Measurements from ENCODE around the gene RHBDD1. TPM values are rescaled to one million over a fixed set of nuclear protein-coding genes. Genes with fewer than 3 reads are reported as not detected.

The RHBDD1 gene
- total RNA-seq, 1 experiment from 2014 or later = 28.0 TPM

DNA sequence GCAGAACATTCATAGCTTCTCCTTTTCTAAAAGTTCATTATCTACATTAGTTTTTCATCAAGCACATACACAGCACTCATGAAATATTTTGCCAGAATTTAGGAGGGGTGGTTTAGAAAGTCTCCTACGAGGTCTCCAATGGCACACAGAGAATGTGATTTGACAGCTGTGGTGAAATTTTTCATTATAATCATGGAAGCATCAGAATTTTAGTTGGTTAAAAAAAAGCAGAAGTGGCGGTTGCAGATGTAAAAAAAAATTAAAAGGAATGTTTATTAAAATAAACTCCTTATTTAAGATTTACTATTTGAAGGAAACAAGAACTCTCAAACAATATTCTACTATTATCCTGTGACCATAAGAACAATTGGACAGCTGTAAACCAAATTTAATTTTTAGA, 10.8 kb upstream of the RHBDD1 start:
- Histone ChIP-seq H3K27ac (ENCODE audit: low read depth, low read length, poor library complexity, severe bottlenecking) (no peak overlapping the region), H3K4me3 (ENCODE audit: low read depth, low read length, poor library complexity, severe bottlenecking) (no peak overlapping the region), H3K27me3 (replicated peaks; ENCODE audit: insufficient read depth, low read depth, low read length, poor library complexity) (no peaks in the 10 kb centered on the region), H3K36me3 (ENCODE audit: insufficient read depth, low read length, poor library complexity, severe bottlenecking) (no peaks in the 10 kb centered on the region), H3K9me3 (ENCODE audit: low read depth, low read length, poor library complexity, severe bottlenecking) (no peaks in the 10 kb centered on the region), H3K4me1 (ENCODE audit: insufficient read depth, low read length, poor library complexity, severe bottlenecking) (no peaks in the 10 kb centered on the region)
- ChIA-PET CTCF (no interaction called here), POLR2A (ENCODE audit: low non-redundant PET) (interaction anchor here (0.5 kb wide), 1 partner anchor 228 kb away, joined by 7 read pairs; no protein-coding TSS in a partner anchor)
- no peak for DNase-seq (ENCODE audit: low spot score)
- BruUV-seq (replicated peaks) = no TSS peak
- TF ChIP-seq EZH2 (IDR thresholded peaks at IDR 0.05; ENCODE audit: borderline replicate concordance, low read depth, low read length, poor library complexity, severe bottlenecking) = no peak
- TF ChIP-seq, protein P1, sequence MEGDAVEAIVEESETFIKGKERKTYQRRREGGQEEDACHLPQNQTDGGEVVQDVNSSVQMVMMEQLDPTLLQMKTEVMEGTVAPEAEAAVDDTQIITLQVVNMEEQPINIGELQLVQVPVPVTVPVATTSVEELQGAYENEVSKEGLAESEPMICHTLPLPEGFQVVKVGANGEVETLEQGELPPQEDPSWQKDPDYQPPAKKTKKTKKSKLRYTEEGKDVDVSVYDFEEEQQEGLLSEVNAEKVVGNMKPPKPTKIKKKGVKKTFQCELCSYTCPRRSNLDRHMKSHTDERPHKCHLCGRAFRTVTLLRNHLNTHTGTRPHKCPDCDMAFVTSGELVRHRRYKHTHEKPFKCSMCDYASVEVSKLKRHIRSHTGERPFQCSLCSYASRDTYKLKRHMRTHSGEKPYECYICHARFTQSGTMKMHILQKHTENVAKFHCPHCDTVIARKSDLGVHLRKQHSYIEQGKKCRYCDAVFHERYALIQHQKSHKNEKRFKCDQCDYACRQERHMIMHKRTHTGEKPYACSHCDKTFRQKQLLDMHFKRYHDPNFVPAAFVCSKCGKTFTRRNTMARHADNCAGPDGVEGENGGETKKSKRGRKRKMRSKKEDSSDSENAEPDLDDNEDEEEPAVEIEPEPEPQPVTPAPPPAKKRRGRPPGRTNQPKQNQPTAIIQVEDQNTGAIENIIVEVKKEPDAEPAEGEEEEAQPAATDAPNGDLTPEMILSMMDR (conservative IDR thresholded peaks at IDR 0.05; ENCODE audit: low read depth, low read length) = no peak
- intact Hi-C loops (cut with micrococcal nuclease; ENCODE audit: unreplicated experiment) = no loop called here

DNA sequence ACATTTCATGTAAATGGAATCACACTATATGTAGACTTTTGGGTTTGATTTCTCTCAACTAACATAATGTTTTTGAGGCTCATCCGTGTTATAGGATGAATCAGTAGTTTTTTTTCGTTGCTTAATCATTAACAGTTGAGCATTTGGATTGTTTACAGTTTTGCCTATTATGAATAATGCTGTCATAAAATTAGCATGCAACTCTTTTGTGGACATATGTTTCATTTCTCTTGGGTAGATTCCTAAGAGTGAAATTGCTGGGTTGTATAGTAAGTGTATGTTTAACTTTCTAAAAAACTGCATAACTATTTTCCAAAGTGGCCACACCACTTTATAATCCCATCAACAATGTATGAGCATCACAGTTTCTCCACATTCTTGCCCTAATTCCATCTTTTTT, 7.7 kb upstream of the RHBDD1 start:
- Histone ChIP-seq H3K4me1 (ENCODE audit: insufficient read depth, low read length, poor library complexity, severe bottlenecking) (no peaks in the 10 kb centered on the region), H3K9me3 (ENCODE audit: low read depth, low read length, poor library complexity, severe bottlenecking) (no peaks in the 10 kb centered on the region), H3K36me3 (ENCODE audit: insufficient read depth, low read length, poor library complexity, severe bottlenecking) (no peaks in the 10 kb centered on the region), H3K4me3 (ENCODE audit: low read depth, low read length, poor library complexity, severe bottlenecking) (no peak overlapping the region), H3K27ac (ENCODE audit: low read depth, low read length, poor library complexity, severe bottlenecking) (no peak overlapping the region), H3K27me3 (replicated peaks; ENCODE audit: insufficient read depth, low read depth, low read length, poor library complexity) (no peaks in the 10 kb centered on the region)
- intact Hi-C loops (cut with micrococcal nuclease; ENCODE audit: unreplicated experiment) = no loop called here
- POLR2A ChIA-PET (ENCODE audit: low non-redundant PET) = no interaction called here
- DNase-seq (ENCODE audit: low spot score) = no peak
- BruUV-seq (replicated peaks) = no TSS peak
- TF ChIP-seq, protein P1 (conservative IDR thresholded peaks at IDR 0.05; ENCODE audit: low read depth, low read length) = no peak
- no peak for TF ChIP-seq EZH2 (IDR thresholded peaks at IDR 0.05; ENCODE audit: borderline replicate concordance, low read depth, low read length, poor library complexity, severe bottlenecking)
- CTCF ChIA-PET = no interaction called here

DNA sequence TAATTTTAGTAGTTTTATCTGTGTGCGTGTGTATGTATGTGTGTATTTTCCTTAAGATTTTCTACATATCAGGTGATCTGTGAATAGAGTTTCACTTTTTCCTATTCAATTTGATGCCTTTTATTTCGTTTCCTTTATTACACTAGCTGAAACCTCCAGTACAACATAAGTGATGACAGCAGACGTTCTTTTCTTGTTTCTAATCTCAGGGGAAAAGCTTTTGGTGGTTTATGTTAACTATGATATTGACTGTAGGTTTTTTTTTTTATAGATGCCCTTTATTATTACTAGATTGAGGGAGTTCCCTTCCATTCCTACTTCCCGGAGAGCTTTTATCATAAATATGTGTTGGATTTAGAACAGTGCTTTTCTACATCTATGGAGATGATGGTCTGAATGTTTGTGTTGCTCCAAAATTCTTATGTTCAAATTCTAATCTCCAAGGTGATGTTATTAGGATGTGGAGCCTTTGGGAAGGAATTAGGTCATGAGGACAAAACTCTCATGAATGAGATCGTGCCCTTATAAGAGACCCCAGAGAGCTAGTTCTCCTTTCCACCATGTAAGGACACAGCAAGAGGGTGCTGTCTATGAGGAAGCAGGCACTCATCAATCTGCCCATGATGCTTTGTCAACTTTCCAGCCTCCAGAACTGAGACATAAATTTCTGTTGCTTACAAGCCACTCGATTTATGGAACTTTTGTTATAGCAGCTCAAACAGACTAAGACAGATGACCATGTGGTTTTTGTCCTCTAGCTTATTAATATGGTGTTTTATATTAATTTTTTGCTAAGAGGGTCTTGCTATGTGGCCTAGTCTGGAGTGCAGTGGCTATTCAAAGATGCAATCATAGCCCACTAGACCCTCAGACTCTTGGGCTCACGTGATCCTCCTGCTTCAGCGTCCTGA, 5.9 kb upstream of the RHBDD1 start:
- no peak overlapping the region for H3K4me3 ChIP-seq (ENCODE audit: low read depth, low read length, poor library complexity, severe bottlenecking)
- no peaks in the 10 kb centered on the region for H3K36me3 ChIP-seq (ENCODE audit: insufficient read depth, low read length, poor library complexity, severe bottlenecking)
- no TSS peak for BruUV-seq (replicated peaks)
- no peaks in the 10 kb centered on the region for H3K4me1 ChIP-seq (ENCODE audit: insufficient read depth, low read length, poor library complexity, severe bottlenecking)
- H3K9me3 ChIP-seq (ENCODE audit: low read depth, low read length, poor library complexity, severe bottlenecking) = no peaks in the 10 kb centered on the region
- TF ChIP-seq, protein P1 (conservative IDR thresholded peaks at IDR 0.05; ENCODE audit: low read depth, low read length) = no peak
- no peak for TF ChIP-seq EZH2 (IDR thresholded peaks at IDR 0.05; ENCODE audit: borderline replicate concordance, low read depth, low read length, poor library complexity, severe bottlenecking)
- DNase-seq (ENCODE audit: low spot score) = no peak
- intact Hi-C loops (cut with micrococcal nuclease; ENCODE audit: unreplicated experiment) = no loop called here
- H3K27ac ChIP-seq (ENCODE audit: low read depth, low read length, poor library complexity, severe bottlenecking) = no peak overlapping the region
- no peaks in the 10 kb centered on the region for H3K27me3 ChIP-seq (replicated peaks; ENCODE audit: insufficient read depth, low read depth, low read length, poor library complexity)
- CTCF ChIA-PET = interaction anchor here (0.6 kb wide), 2 partner anchors 28 to 1164 kb away, joined by 3 to 6 read pairs; no protein-coding TSS in a partner anchor
- POLR2A ChIA-PET (ENCODE audit: low non-redundant PET) = no interaction called here

All from A673 (cell line).